GM12801 (cell line): ENCODE data around the gene APCDD1L.

ENCODE experiments used
- CTCF ChIP-seq: IDR thresholded peaks from one replicate; pipeline ENCODE4 v1.5.1; 2011; ENCODE audit warnings: control low read depth; ENCODE audit not compliant: insufficient read length; ENCODE audit errors: extremely low read depth

APCDD1L gene

GRCh38 chr20:58511364-58511763 lies 3.8 kb downstream of the APCDD1L start:
- TF ChIP-seq CTCF = no peak

- TF ChIP-seq CTCF = no peak
Measured at GRCh38 chr20:58510921-58511320, 4.3 kb downstream of the APCDD1L start.

GRCh38 chr20:58508762-58509395 lies 6.3 kb downstream of the APCDD1L start:
- no peak for TF ChIP-seq CTCF

GRCh38 chr20:58504566-58504965 lies 10.6 kb downstream of the APCDD1L start:
- no peak for TF ChIP-seq CTCF

GRCh38 chr20:58503668-58504067 lies 11.5 kb downstream of the APCDD1L start:
- no peak for TF ChIP-seq CTCF

GRCh38 chr20:58500256-58500655 lies 14.9 kb downstream of the APCDD1L start:
- no peak for TF ChIP-seq CTCF

- no peak for TF ChIP-seq CTCF
Measured at GRCh38 chr20:58498470-58499068, 16.6 kb downstream of the APCDD1L start.
